ENCODE results near the gene PTH2. TPM values are rescaled to one million over a fixed set of nuclear protein-coding genes. Genes with fewer than 3 reads are reported as not detected.

PTH2 gene
- total and polyA plus RNA-seq, 7 donors, result not detected

- Histone ChIP-seq H3K27ac (no peak overlapping the region), H3K9me3 (no peaks in the 10 kb centered on the region), H3K36me3 (ENCODE audit: insufficient read depth in 1 of 2, low read depth in 1 of 2) (no peaks in the 10 kb centered on the region), H3K4me3 (no peak overlapping the region), H3K4me1 (no peaks in the 10 kb centered on the region), H3K27me3 (ENCODE audit: insufficient read depth in 3 of 3, low read length in 2 of 3) (peaks cover 0 to 48% (median 4%) of the 10 kb centered on the region in 3 donors)
- DNase-seq (no peak), ATAC-seq (no peak)
- intact Hi-C loops (cut with DNase I), result no loop called here
- 58 to 71% (median 60%) methylated on average over 15 of the region's 15 CpGs for WGBS, 3 donors
- no peak for TF ChIP-seq CTCF (IDR thresholded peaks at IDR 0.05)
Measured at GRCh38 chr19:49415102-49415809, 8.0 kb downstream of the PTH2 start.

GRCh38 chr19:49414256-49414655, 9.0 kb downstream of the PTH2 start:
- Histone ChIP-seq H3K9me3 (no peaks in the 10 kb centered on the region), H3K36me3 (ENCODE audit: insufficient read depth in 1 of 2, low read depth in 1 of 2) (no peaks in the 10 kb centered on the region), H3K4me1 (no peaks in the 10 kb centered on the region), H3K4me3 (no peak overlapping the region), H3K27me3 (ENCODE audit: insufficient read depth in 3 of 3, low read length in 2 of 3) (peaks cover 0 to 38% (median 3%) of the 10 kb centered on the region in 3 donors), H3K27ac (no peak overlapping the region)
- no peak for DNase-seq
- intact Hi-C loops (cut with DNase I), result no loop called here
- no peak for TF ChIP-seq CTCF (IDR thresholded peaks at IDR 0.05)
- no peak for ATAC-seq
- WGBS, 3 donors, result 74 to 96% (median 81%) methylated on average over 3 of the region's 3 CpGs

GRCh38 chr19:49413348-49413747, 9.9 kb downstream of the PTH2 start:
- ATAC-seq, result no peak
- WGBS, 3 donors, result 58 to 70% (median 63%) methylated on average over 9 of the region's 9 CpGs
- TF ChIP-seq CTCF (IDR thresholded peaks at IDR 0.05), result no peak
- H3K4me3 ChIP-seq, result no peak overlapping the region
- H3K36me3 ChIP-seq (ENCODE audit: insufficient read depth in 1 of 2, low read depth in 1 of 2), result no peaks in the 10 kb centered on the region
- H3K27ac ChIP-seq, result no peak overlapping the region
- intact Hi-C loops (cut with DNase I), result no loop called here
- H3K9me3 ChIP-seq, result no peaks in the 10 kb centered on the region
- H3K4me1 ChIP-seq, result no peaks in the 10 kb centered on the region
- no peak for DNase-seq
- peaks cover 0 to 28% (median 6%) of the 10 kb centered on the region in 3 donors for H3K27me3 ChIP-seq (ENCODE audit: insufficient read depth in 3 of 3, low read length in 2 of 3)

- no peak for ATAC-seq
- TF ChIP-seq CTCF (IDR thresholded peaks at IDR 0.05), result no peak
- no peak overlapping the region for H3K4me3 ChIP-seq
- H3K36me3 ChIP-seq (ENCODE audit: insufficient read depth in 1 of 2, low read depth in 1 of 2), result no peaks in the 10 kb centered on the region
- no peaks in the 10 kb centered on the region for H3K4me1 ChIP-seq
- 63 to 72% (median 68%) methylated on average over 3 of the region's 3 CpGs for WGBS, 3 donors
- no peak overlapping the region for H3K27ac ChIP-seq
- no peaks in the 10 kb centered on the region for H3K9me3 ChIP-seq
- intact Hi-C loops (cut with DNase I), result no loop called here
- H3K27me3 ChIP-seq (ENCODE audit: insufficient read depth in 3 of 3, low read length in 2 of 3), result peaks cover 0 to 13% (median 6%) of the 10 kb centered on the region in 3 donors
- no peak for DNase-seq
Measured at GRCh38 chr19:49411681-49412326, 11.4 kb downstream of the PTH2 start.

Data from psoas muscle (tissue), 8 donors.